Measurements from ENCODE around the gene C6orf89. TPM values are rescaled to one million over a fixed set of nuclear protein-coding genes. Genes with fewer than 3 reads are reported as not detected.

The C6orf89 gene
- total RNA-seq, 4 donors from 2014 or later, result 25.6 to 39.1 (median 28.9) TPM

GRCh38 chr6:36967301-36967700 lies 81.5 kb downstream of the C6orf89 start:
- Histone ChIP-seq H3K4me1 (peaks cover 0 to 21% (median 6%) of the 10 kb centered on the region in 4 donors), H3K4me3 (no peak overlapping the region), H3K9me3 (no peaks in the 10 kb centered on the region), H3K36me3 (peaks cover 0 to 55% (median 0%) of the 10 kb centered on the region in 3 donors), H3K27ac (no peak overlapping the region), H3K27me3 (no peaks in the 10 kb centered on the region)
- TF ChIP-seq, protein P1, sequence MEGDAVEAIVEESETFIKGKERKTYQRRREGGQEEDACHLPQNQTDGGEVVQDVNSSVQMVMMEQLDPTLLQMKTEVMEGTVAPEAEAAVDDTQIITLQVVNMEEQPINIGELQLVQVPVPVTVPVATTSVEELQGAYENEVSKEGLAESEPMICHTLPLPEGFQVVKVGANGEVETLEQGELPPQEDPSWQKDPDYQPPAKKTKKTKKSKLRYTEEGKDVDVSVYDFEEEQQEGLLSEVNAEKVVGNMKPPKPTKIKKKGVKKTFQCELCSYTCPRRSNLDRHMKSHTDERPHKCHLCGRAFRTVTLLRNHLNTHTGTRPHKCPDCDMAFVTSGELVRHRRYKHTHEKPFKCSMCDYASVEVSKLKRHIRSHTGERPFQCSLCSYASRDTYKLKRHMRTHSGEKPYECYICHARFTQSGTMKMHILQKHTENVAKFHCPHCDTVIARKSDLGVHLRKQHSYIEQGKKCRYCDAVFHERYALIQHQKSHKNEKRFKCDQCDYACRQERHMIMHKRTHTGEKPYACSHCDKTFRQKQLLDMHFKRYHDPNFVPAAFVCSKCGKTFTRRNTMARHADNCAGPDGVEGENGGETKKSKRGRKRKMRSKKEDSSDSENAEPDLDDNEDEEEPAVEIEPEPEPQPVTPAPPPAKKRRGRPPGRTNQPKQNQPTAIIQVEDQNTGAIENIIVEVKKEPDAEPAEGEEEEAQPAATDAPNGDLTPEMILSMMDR (IDR thresholded peaks at IDR 0.05), result no peak
- TF ChIP-seq POLR2A (IDR thresholded peaks at IDR 0.05), result no peak
- DNase-seq, result peak in 2 of 3 donors; percentile 7 to 44

DNA sequence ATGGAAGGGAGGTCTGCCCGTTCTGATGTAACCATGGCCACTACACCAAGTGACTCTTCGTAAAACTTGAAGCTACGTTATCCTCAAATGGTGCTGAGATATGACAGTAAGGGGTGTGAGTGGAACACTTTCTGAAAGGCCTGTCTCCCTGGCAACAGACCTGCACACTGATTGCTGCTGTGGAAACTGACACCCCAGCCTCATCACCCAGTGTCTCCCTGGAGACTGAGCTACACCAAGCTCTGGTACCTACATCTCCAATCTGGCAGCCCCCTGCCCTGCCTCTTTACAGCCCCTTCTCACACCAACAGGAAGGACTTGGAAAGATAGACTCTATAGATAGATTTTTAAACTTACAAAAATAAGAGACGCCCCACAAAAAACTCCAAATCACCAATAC lies 82.0 kb downstream of the C6orf89 start:
- H3K27ac ChIP-seq, result no peak overlapping the region

GRCh38 chr6:36968266-36968977 lies 82.7 kb downstream of the C6orf89 start:
- no peaks in the 10 kb centered on the region for H3K9me3 ChIP-seq
- H3K27me3 ChIP-seq, result no peaks in the 10 kb centered on the region
- TF ChIP-seq POLR2A (IDR thresholded peaks at IDR 0.05), result no peak
- TF ChIP-seq, protein P1 (IDR thresholded peaks at IDR 0.05), result no peak
- no peak overlapping the region for H3K4me3 ChIP-seq
- peak in 1 of 3 donors; percentile 55 for DNase-seq
- peaks cover 0 to 66% (median 0%) of the 10 kb centered on the region in 3 donors for H3K36me3 ChIP-seq
- no peak overlapping the region for H3K27ac ChIP-seq
- H3K4me1 ChIP-seq, result peaks cover 0 to 14% (median 4%) of the 10 kb centered on the region in 4 donors

More for the DNA sequence above, 82.0 kb downstream of the C6orf89 start:
- peaks cover 0 to 20% (median 6%) of the 10 kb centered on the region in 4 donors for H3K4me1 ChIP-seq
- DNase-seq, result no peak
- no peaks in the 10 kb centered on the region for H3K27me3 ChIP-seq
- H3K36me3 ChIP-seq, result peaks cover 0 to 60% (median 0%) of the 10 kb centered on the region in 3 donors
- H3K9me3 ChIP-seq, result no peaks in the 10 kb centered on the region
- no peak overlapping the region for H3K4me3 ChIP-seq
- TF ChIP-seq, protein P1 (IDR thresholded peaks at IDR 0.05), result no peak
- TF ChIP-seq POLR2A (IDR thresholded peaks at IDR 0.05), result no peak

GRCh38 chr6:36969240-36969691 lies 83.5 kb downstream of the C6orf89 start:
- peaks cover 0 to 5% (median under 1%) of the 10 kb centered on the region in 4 donors for H3K4me1 ChIP-seq
- H3K36me3 ChIP-seq, result peaks cover 0 to 75% (median 0%) of the 10 kb centered on the region in 3 donors
- TF ChIP-seq, protein P1 (IDR thresholded peaks at IDR 0.05), result no peak
- TF ChIP-seq POLR2A (IDR thresholded peaks at IDR 0.05), result no peak
- no peaks in the 10 kb centered on the region for H3K9me3 ChIP-seq
- no peak overlapping the region for H3K27ac ChIP-seq
- H3K4me3 ChIP-seq, result no peak overlapping the region
- peak in 1 of 3 donors; percentile 43 for DNase-seq
- H3K27me3 ChIP-seq, result no peaks in the 10 kb centered on the region

- Histone ChIP-seq H3K36me3 (peaks cover 0 to 85% (median 0%) of the 10 kb centered on the region in 3 donors), H3K9me3 (no peaks in the 10 kb centered on the region), H3K4me3 (no peak overlapping the region), H3K27ac (no peak overlapping the region), H3K4me1 (no peaks in the 10 kb centered on the region), H3K27me3 (no peaks in the 10 kb centered on the region)
- peak in 1 of 3 donors; percentile 37 for DNase-seq
- TF ChIP-seq, protein P1 (IDR thresholded peaks at IDR 0.05), result no peak
- no peak for TF ChIP-seq POLR2A (IDR thresholded peaks at IDR 0.05)
These were observed 84.5 kb downstream of the C6orf89 start for GRCh38 chr6:36969988-36970891.

Data from Peyer's patch (tissue), 4 donors.